ENCODE results near the gene OGFOD2. TPM values are rescaled to one million over a fixed set of nuclear protein-coding genes. Genes with fewer than 3 reads are reported as not detected.
A peak's percentile ranks its signal among the peaks of the same experiment; 100 is the strongest.

Gene OGFOD2
- total and polyA plus RNA-seq, 2 of the 13 experiments (the other 11 are each of a cell fraction or from before 2014, with no cell fraction given): 13.2 to 14.6 TPM

DNA sequence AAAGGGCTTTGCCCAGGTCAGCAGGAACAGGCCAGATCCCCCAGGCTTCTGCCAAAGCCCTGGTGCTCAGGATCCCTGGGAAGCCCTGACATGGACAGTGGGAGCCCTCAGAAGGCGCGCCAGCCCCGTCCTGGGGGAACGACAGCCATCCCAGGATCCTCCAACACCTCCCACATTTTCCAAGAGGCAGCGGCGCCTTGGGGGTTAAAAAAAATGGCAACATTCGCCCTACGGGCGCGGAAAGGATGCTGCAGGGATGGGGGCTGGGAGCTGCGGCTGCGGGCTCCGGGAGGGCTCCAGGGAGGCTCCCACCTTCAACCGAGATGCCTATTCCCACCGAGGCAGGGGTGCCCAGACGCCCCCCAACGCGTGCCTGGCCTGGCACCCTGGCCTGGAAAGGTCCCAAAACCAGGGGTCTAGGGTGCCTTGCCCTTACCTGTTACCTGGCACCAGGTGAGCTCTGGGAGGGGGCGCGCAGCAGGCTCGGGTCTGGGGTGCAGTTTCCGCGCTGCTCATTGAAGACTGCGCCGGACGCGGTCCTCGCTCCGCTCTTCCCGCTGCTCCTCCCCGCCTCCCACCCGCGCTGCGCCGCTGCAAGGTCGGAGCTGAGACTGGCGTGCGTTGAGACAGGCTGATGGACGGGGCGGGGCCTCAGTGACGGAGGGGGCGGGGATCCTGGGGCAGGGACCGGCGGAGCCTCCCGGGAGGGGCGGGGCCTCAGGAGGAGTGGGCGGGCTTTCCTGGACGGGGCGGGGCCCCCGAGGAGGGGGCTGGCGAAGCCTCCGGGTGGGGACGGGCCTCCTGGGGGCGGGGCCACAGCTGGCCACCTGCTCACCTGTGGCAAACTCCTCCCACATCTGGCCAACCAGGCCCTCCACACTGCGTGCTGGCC, 8.9 kb upstream of the OGFOD2 start, which contains the start of gene ABCB9 (continued):
- TF ChIP-seq, protein P1, sequence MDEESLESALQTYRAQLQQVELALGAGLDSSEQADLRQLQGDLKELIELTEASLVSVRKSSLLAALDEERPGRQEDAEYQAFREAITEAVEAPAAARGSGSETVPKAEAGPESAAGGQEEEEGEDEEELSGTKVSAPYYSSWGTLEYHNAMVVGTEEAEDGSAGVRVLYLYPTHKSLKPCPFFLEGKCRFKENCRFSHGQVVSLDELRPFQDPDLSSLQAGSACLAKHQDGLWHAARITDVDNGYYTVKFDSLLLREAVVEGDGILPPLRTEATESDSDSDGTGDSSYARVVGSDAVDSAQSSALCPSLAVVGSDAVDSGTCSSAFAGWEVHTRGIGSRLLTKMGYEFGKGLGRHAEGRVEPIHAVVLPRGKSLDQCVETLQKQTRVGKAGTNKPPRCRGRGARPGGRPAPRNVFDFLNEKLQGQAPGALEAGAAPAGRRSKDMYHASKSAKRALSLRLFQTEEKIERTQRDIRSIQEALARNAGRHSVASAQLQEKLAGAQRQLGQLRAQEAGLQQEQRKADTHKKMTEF (CRISPR knock-in tag; IDR thresholded peaks at IDR 0.05): peak; percentile 54; the same call in 1 of the 2 replicates
- peak; percentile 73; the same call in 1 of the 2 replicates for TF ChIP-seq MAZ (IDR thresholded peaks at IDR 0.05; ENCODE audit: borderline replicate concordance, low read depth, low read length)
- 0 out of 2 replicates have a peak, but pooled peaks have one; percentile 41 for TF ChIP-seq MAZ (CRISPR knock-in tag; IDR thresholded peaks at IDR 0.05; ENCODE audit: low read depth)
- TF ChIP-seq, protein P2, sequence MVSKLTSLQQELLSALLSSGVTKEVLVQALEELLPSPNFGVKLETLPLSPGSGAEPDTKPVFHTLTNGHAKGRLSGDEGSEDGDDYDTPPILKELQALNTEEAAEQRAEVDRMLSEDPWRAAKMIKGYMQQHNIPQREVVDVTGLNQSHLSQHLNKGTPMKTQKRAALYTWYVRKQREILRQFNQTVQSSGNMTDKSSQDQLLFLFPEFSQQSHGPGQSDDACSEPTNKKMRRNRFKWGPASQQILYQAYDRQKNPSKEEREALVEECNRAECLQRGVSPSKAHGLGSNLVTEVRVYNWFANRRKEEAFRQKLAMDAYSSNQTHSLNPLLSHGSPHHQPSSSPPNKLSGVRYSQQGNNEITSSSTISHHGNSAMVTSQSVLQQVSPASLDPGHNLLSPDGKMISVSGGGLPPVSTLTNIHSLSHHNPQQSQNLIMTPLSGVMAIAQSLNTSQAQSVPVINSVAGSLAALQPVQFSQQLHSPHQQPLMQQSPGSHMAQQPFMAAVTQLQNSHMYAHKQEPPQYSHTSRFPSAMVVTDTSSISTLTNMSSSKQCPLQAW (CRISPR knock-in tag; IDR thresholded peaks at IDR 0.05): peak; percentile 50; the same call in 1 of the 2 replicates
- TF ChIP-seq THYN1 (CRISPR knock-in tag; IDR thresholded peaks at IDR 0.05; ENCODE audit: borderline replicate concordance, low read depth): no peak
- TF ChIP-seq ARNT2 (CRISPR knock-in tag; IDR thresholded peaks at IDR 0.05; ENCODE audit: low read depth): peak; percentile 35; the same call in 1 of the 2 replicates
- TF ChIP-seq ZNF83 (CRISPR knock-in tag; IDR thresholded peaks at IDR 0.05; ENCODE audit: borderline replicate concordance): 0 out of 2 replicates have a peak, but pooled peaks have one; percentile 43
- TF ChIP-seq FOXC1 (CRISPR knock-in tag; IDR thresholded peaks at IDR 0.05; ENCODE audit: borderline replicate concordance): peak; percentile 54; the same call in 1 of the 2 replicates
- TF ChIP-seq, protein P3, sequence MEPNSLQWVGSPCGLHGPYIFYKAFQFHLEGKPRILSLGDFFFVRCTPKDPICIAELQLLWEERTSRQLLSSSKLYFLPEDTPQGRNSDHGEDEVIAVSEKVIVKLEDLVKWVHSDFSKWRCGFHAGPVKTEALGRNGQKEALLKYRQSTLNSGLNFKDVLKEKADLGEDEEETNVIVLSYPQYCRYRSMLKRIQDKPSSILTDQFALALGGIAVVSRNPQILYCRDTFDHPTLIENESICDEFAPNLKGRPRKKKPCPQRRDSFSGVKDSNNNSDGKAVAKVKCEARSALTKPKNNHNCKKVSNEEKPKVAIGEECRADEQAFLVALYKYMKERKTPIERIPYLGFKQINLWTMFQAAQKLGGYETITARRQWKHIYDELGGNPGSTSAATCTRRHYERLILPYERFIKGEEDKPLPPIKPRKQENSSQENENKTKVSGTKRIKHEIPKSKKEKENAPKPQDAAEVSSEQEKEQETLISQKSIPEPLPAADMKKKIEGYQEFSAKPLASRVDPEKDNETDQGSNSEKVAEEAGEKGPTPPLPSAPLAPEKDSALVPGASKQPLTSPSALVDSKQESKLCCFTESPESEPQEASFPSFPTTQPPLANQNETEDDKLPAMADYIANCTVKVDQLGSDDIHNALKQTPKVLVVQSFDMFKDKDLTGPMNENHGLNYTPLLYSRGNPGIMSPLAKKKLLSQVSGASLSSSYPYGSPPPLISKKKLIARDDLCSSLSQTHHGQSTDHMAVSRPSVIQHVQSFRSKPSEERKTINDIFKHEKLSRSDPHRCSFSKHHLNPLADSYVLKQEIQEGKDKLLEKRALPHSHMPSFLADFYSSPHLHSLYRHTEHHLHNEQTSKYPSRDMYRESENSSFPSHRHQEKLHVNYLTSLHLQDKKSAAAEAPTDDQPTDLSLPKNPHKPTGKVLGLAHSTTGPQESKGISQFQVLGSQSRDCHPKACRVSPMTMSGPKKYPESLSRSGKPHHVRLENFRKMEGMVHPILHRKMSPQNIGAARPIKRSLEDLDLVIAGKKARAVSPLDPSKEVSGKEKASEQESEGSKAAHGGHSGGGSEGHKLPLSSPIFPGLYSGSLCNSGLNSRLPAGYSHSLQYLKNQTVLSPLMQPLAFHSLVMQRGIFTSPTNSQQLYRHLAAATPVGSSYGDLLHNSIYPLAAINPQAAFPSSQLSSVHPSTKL (CRISPR knock-in tag; IDR thresholded peaks at IDR 0.05): 0 out of 2 replicates have a peak, but pooled peaks have one; percentile 27
- TF ChIP-seq SAP130 (CRISPR knock-in tag; IDR thresholded peaks at IDR 0.05; ENCODE audit: low read depth): peak; percentile 84
- 0 out of 2 replicates have a peak, but pooled peaks have one; percentile 49 for TF ChIP-seq ZSCAN21 (CRISPR knock-in tag; IDR thresholded peaks at IDR 0.05; ENCODE audit: borderline replicate concordance)
- TF ChIP-seq ZFAT (CRISPR knock-in tag; conservative IDR thresholded peaks at IDR 0.05): no peak
- TF ChIP-seq HDAC2 (CRISPR knock-in tag; IDR thresholded peaks at IDR 0.05): peak; percentile 15; the same call in 1 of the 2 replicates
- 0 out of 2 replicates have a peak, but pooled peaks have one; percentile 29 for TF ChIP-seq ZMYM4 (CRISPR knock-in tag; IDR thresholded peaks at IDR 0.05)
- TF ChIP-seq ZFY (CRISPR knock-in tag; IDR thresholded peaks at IDR 0.05): peak; percentile 29
- no peak for TF ChIP-seq ATRX (CRISPR knock-in tag; IDR thresholded peaks at IDR 0.05; ENCODE audit: borderline replicate concordance)
- no peak for TF ChIP-seq ZNF30 (CRISPR knock-in tag; IDR thresholded peaks at IDR 0.05)

All from HepG2 (cell line).